WTC11 (cell line): Measurements from ENCODE around the gene POFUT2. TPM values are rescaled to one million over a fixed set of nuclear protein-coding genes. Genes with fewer than 3 reads are reported as not detected.

Experiments
- ATAC-seq: fragments of 200-7000 bp; cut with Tn5 transposase; 2 replicates; pipeline ENCODE4 v1.10.0; 2021; ENCODE audit warnings: mild to moderate bottlenecking, moderate library complexity
- CTCF ChIA-PET: fragments of 300-600 bp; sonication (Branson Sonifier 250); formaldehyde crosslinking; loops from one replicate; lab custom pipeline; 2021; ENCODE audit warnings: antibody characterized with exemption; lab: Charles Lee
- POLR2A ChIA-PET: fragments of 350-600 bp; sonication (Branson Sonifier 250); formaldehyde crosslinking; loops from one replicate; lab custom pipeline; 2021; ENCODE audit warnings: antibody characterized with exemption; lab: Charles Lee
- DNase-seq: peaks from one replicate; pipeline ENCODE4 v3.0.0; 2021; ENCODE audit warnings: low spot score
- H3K27ac Mint-ChIP-seq: 2 replicates; pipeline ENCODE4 v1.8.0; 2021; ENCODE audit warnings: mixed read lengths
- H3K27me3 Mint-ChIP-seq: 2 replicates; pipeline ENCODE4 v1.8.0; 2021; ENCODE audit warnings: low read depth, mild to moderate bottlenecking, moderate library complexity, mixed read lengths
- H3K36me3 Mint-ChIP-seq: 2 replicates; pipeline ENCODE4 v1.8.0; 2021; ENCODE audit warnings: mixed read lengths
- H3K4me1 Mint-ChIP-seq: 2 replicates; pipeline ENCODE4 v1.8.0; 2022; ENCODE audit warnings: mixed read lengths
- H3K4me3 Mint-ChIP-seq: 2 replicates; pipeline ENCODE4 v1.8.0; 2021; ENCODE audit warnings: mild to moderate bottlenecking, moderate library complexity, mixed read lengths
- H3K9me3 Mint-ChIP-seq: 2 replicates; pipeline ENCODE4 v1.8.0; 2021; ENCODE audit warnings: mixed read lengths
- ATF1 ChIP-seq: sonication (generic); formaldehyde crosslinking; IDR thresholded peaks from 2 replicates; pipeline ENCODE4 v1.8.1; 2023; ENCODE audit warnings: mild to moderate bottlenecking, moderate library complexity, missing genetic modification reagents
- CBFB ChIP-seq: sonication (generic); formaldehyde crosslinking; IDR thresholded peaks from 2 replicates; pipeline ENCODE4 v1.8.1; 2022; ENCODE audit warnings: mild to moderate bottlenecking, low read depth, missing genetic modification reagents
- CREB1 ChIP-seq: sonication (generic); formaldehyde crosslinking; IDR thresholded peaks from 2 replicates; pipeline ENCODE4 v1.8.0; 2023; ENCODE audit warnings: mild to moderate bottlenecking, missing genetic modification reagents
- ESRRA ChIP-seq: sonication (generic); formaldehyde crosslinking; IDR thresholded peaks from 2 replicates; pipeline ENCODE4 v1.8.1; 2022; ENCODE audit warnings: mild to moderate bottlenecking, missing genetic modification reagents, borderline replicate concordance
- GRHL2 ChIP-seq: fragments of 250-450 bp; sonication (Bioruptor Pico); IDR thresholded peaks from 2 replicates; pipeline ENCODE4 v1.8.0; 2022; ENCODE audit warnings: mild to moderate bottlenecking, moderate library complexity; ENCODE audit not compliant: insufficient replicate concordance, severe bottlenecking
- GTF2I ChIP-seq: fragments of 250-450 bp; sonication (Bioruptor Pico); conservative IDR thresholded peaks from 2 replicates; pipeline ENCODE4 v1.4.0; 2021; ENCODE audit warnings: mild to moderate bottlenecking
- IRF2 ChIP-seq: sonication (generic); formaldehyde crosslinking; IDR thresholded peaks from 2 replicates; pipeline ENCODE4 v1.8.0; 2022; ENCODE audit warnings: low read depth, missing genetic modification reagents, borderline replicate concordance
- JAZF1 ChIP-seq: fragments of 250-450 bp; sonication (Bioruptor Pico); IDR thresholded peaks from 2 replicates; pipeline ENCODE4 v1.9.0; 2021; ENCODE audit warnings: moderate library complexity, mild to moderate bottlenecking, inconsistent platforms
- NFYB ChIP-seq: sonication (generic); formaldehyde crosslinking; conservative IDR thresholded peaks from 2 replicates; pipeline ENCODE4 v1.8.0; 2022; ENCODE audit warnings: low read depth, missing genetic modification reagents
- OVOL2 ChIP-seq: fragments of 250-450 bp; sonication (Bioruptor Pico); IDR thresholded peaks from 2 replicates; pipeline ENCODE4 v1.9.0; 2021; ENCODE audit warnings: mild to moderate bottlenecking, borderline replicate concordance
- RORB ChIP-seq: fragments of 250-450 bp; sonication (Bioruptor Pico); IDR thresholded peaks from 2 replicates; pipeline ENCODE4 v1.9.0; 2021; ENCODE audit warnings: mild to moderate bottlenecking
- SMAD3 ChIP-seq: sonication (generic); formaldehyde crosslinking; IDR thresholded peaks from 2 replicates; pipeline ENCODE4 v1.8.0; 2022; ENCODE audit warnings: missing genetic modification reagents, mild to moderate bottlenecking, borderline replicate concordance
- SP1 ChIP-seq: sonication (generic); formaldehyde crosslinking; conservative IDR thresholded peaks from 2 replicates; pipeline ENCODE4 v1.8.1; 2022; ENCODE audit warnings: missing genetic modification reagents
- TEAD4 ChIP-seq: sonication (generic); formaldehyde crosslinking; IDR thresholded peaks from 2 replicates; pipeline ENCODE4 v1.8.0; 2022; ENCODE audit warnings: mild to moderate bottlenecking, missing genetic modification reagents
- TP53 ChIP-seq: sonication (generic); formaldehyde crosslinking; IDR thresholded peaks from 2 replicates; pipeline ENCODE4 v1.8.1; 2023; ENCODE audit warnings: mild to moderate bottlenecking, missing genetic modification reagents
- ZBTB21 ChIP-seq: sonication (generic); formaldehyde crosslinking; IDR thresholded peaks from 2 replicates; pipeline ENCODE4 v1.8.1; 2023; ENCODE audit warnings: mild to moderate bottlenecking, missing genetic modification reagents, borderline replicate concordance
- ZNF121 ChIP-seq: sonication (generic); formaldehyde crosslinking; IDR thresholded peaks from 2 replicates; pipeline ENCODE4 v1.8.0; 2023; ENCODE audit warnings: missing genetic modification reagents
- ZNF232 ChIP-seq: sonication (generic); formaldehyde crosslinking; IDR thresholded peaks from 2 replicates; pipeline ENCODE4 v1.8.0; 2022; ENCODE audit warnings: mild to moderate bottlenecking, missing genetic modification reagents
- ZNF396 ChIP-seq: fragments of 250-450 bp; sonication (Bioruptor Pico); IDR thresholded peaks from 2 replicates; pipeline ENCODE4 v1.8.0; 2021; ENCODE audit warnings: mild to moderate bottlenecking, moderate library complexity, borderline replicate concordance
- total RNA-seq: library from RNA; stranded (reverse); gene quantifications from 3 replicates; pipeline ENCODE4 v1.2.3, GENCODE V29; 2021
- TF ChIP-seq, protein P1 (sequence below): sonication (generic); formaldehyde crosslinking; IDR thresholded peaks from 2 replicates; pipeline ENCODE4 v1.8.1; 2023; ENCODE audit warnings: mild to moderate bottlenecking, missing genetic modification reagents
- TF ChIP-seq, protein P2 (sequence below): sonication (generic); formaldehyde crosslinking; IDR thresholded peaks from 2 replicates; pipeline ENCODE4 v1.8.0; 2022; ENCODE audit warnings: missing genetic modification reagents
- TF ChIP-seq, protein P3 (sequence below): fragments of 250-450 bp; sonication (Bioruptor Pico); IDR thresholded peaks from 2 replicates; pipeline ENCODE4 v1.8.0; 2021; ENCODE audit warnings: mild to moderate bottlenecking
- TF ChIP-seq, protein P4 (sequence below): fragments of 250-450 bp; sonication (Bioruptor Pico); IDR thresholded peaks from 2 replicates; pipeline ENCODE4 v1.9.0; 2021; ENCODE audit warnings: mild to moderate bottlenecking
- TF ChIP-seq, protein P5 (sequence below): fragments of 200-600 bp; IDR thresholded peaks from 2 replicates; pipeline ENCODE4 v1.8.0; 2022; ENCODE audit warnings: antibody characterized with exemption
- TF ChIP-seq, protein P6 (sequence below): fragments of 250-450 bp; sonication (Bioruptor Pico); IDR thresholded peaks from 2 replicates; pipeline ENCODE4 v1.9.0; 2021; ENCODE audit warnings: moderate library complexity, mild to moderate bottlenecking, inconsistent platforms, borderline replicate concordance

Gene POFUT2
- total RNA-seq, 1 experiment from 2014 or later, result 39.7 TPM

DNA sequence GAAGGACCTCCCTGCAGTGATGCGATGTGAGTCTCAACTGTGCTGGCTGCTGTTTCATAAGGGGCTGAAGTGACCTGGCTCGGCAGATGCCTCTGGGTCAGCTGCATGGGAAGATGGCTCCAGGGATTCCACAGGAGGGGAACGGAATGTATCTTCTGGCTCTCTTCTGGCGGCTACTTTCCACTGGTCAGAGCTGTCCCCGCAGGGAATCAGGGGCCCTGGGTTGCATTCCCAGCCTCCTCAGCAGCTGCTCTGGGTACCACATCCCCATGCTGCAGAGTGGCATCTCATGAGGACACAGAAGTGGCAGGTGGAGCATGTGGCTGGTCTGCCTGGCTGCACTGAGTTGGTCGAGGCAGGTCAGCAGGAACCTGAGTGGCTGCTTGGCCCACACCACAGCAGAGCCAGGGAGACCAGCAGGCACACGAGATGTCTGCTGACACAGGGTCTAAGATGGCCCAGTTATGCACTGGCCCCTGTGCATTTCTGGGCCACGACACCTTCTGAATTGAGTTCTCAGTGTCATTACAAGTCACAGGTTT, 42.8 kb downstream of the POFUT2 start:
- POLR2A ChIA-PET, result no interaction called here
- Mint-ChIP-seq H3K9me3 (peaks cover 23% of the 10 kb centered on the region), H3K36me3 (peaks cover 12% of the 10 kb centered on the region), H3K4me1 (peaks cover 17% of the 10 kb centered on the region), H3K27ac (no peak overlapping the region), H3K27me3 (peaks cover 11% of the 10 kb centered on the region), H3K4me3 (no peak overlapping the region)
- CTCF ChIA-PET, result interaction anchor here (1.0 kb wide), 1 partner anchor 106 kb away, joined by 3 read pairs; no protein-coding TSS in a partner anchor
- no peak for DNase-seq
- no peak for TF ChIP-seq SP1
- no peak for TF ChIP-seq GRHL2 (CRISPR knock-in tag)
- no peak for TF ChIP-seq TP53
- no peak for TF ChIP-seq ZNF396 (CRISPR knock-in tag)
- TF ChIP-seq CBFB (CRISPR knock-in tag), result no peak
- TF ChIP-seq, protein P1, sequence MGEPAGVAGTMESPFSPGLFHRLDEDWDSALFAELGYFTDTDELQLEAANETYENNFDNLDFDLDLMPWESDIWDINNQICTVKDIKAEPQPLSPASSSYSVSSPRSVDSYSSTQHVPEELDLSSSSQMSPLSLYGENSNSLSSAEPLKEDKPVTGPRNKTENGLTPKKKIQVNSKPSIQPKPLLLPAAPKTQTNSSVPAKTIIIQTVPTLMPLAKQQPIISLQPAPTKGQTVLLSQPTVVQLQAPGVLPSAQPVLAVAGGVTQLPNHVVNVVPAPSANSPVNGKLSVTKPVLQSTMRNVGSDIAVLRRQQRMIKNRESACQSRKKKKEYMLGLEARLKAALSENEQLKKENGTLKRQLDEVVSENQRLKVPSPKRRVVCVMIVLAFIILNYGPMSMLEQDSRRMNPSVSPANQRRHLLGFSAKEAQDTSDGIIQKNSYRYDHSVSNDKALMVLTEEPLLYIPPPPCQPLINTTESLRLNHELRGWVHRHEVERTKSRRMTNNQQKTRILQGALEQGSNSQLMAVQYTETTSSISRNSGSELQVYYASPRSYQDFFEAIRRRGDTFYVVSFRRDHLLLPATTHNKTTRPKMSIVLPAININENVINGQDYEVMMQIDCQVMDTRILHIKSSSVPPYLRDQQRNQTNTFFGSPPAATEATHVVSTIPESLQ (CRISPR knock-in tag), result no peak
- no peak for TF ChIP-seq ZNF232 (CRISPR knock-in tag)
- TF ChIP-seq, protein P2, sequence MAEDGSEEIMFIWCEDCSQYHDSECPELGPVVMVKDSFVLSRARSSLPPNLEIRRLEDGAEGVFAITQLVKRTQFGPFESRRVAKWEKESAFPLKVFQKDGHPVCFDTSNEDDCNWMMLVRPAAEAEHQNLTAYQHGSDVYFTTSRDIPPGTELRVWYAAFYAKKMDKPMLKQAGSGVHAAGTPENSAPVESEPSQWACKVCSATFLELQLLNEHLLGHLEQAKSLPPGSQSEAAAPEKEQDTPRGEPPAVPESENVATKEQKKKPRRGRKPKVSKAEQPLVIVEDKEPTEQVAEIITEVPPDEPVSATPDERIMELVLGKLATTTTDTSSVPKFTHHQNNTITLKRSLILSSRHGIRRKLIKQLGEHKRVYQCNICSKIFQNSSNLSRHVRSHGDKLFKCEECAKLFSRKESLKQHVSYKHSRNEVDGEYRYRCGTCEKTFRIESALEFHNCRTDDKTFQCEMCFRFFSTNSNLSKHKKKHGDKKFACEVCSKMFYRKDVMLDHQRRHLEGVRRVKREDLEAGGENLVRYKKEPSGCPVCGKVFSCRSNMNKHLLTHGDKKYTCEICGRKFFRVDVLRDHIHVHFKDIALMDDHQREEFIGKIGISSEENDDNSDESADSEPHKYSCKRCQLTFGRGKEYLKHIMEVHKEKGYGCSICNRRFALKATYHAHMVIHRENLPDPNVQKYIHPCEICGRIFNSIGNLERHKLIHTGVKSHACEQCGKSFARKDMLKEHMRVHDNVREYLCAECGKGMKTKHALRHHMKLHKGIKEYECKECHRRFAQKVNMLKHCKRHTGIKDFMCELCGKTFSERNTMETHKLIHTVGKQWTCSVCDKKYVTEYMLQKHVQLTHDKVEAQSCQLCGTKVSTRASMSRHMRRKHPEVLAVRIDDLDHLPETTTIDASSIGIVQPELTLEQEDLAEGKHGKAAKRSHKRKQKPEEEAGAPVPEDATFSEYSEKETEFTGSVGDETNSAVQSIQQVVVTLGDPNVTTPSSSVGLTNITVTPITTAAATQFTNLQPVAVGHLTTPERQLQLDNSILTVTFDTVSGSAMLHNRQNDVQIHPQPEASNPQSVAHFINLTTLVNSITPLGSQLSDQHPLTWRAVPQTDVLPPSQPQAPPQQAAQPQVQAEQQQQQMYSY (CRISPR knock-in tag), result no peak
- TF ChIP-seq NFYB (CRISPR knock-in tag), result no peak
- TF ChIP-seq ESRRA (CRISPR knock-in tag), result no peak
- TF ChIP-seq JAZF1 (CRISPR knock-in tag), result no peak
- no peak for TF ChIP-seq ATF1
- TF ChIP-seq GTF2I (CRISPR knock-in tag), result no peak
- TF ChIP-seq, protein P3, sequence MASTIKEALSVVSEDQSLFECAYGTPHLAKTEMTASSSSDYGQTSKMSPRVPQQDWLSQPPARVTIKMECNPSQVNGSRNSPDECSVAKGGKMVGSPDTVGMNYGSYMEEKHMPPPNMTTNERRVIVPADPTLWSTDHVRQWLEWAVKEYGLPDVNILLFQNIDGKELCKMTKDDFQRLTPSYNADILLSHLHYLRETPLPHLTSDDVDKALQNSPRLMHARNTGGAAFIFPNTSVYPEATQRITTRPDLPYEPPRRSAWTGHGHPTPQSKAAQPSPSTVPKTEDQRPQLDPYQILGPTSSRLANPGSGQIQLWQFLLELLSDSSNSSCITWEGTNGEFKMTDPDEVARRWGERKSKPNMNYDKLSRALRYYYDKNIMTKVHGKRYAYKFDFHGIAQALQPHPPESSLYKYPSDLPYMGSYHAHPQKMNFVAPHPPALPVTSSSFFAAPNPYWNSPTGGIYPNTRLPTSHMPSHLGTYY (CRISPR knock-in tag), result no peak
- TF ChIP-seq CREB1 (CRISPR knock-in tag), result no peak
- no peak for ATAC-seq

DNA sequence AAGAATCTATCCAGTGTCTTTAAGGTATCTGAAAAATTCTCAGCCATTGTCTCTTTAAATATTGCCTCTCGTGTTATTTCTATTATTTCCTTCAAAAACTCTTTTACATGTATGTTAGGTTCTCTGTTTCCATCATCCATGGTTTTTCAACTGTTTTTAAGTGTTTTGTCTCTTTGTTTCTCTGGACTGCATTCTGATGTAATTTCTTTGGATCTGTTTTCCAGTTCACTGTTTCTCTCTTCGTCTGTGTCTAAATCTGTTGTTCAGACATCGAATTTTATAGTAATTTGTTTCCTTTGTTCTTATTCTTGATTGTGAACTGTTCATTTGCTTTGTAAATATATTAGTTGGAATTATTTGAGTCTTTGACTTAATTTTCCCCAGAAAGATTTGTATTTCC, 44.1 kb downstream of the POFUT2 start:
- H3K27ac Mint-ChIP-seq, result no peak overlapping the region
- H3K9me3 Mint-ChIP-seq, result peaks cover 23% of the 10 kb centered on the region
- H3K4me1 Mint-ChIP-seq, result peaks cover 7% of the 10 kb centered on the region
- ATAC-seq, result no peak
- no peak for DNase-seq
- ChIA-PET CTCF (no interaction called here), POLR2A (no interaction called here)
- peaks cover 12% of the 10 kb centered on the region for H3K36me3 Mint-ChIP-seq
- no peak overlapping the region for H3K4me3 Mint-ChIP-seq
- TF ChIP-seq, protein P4, sequence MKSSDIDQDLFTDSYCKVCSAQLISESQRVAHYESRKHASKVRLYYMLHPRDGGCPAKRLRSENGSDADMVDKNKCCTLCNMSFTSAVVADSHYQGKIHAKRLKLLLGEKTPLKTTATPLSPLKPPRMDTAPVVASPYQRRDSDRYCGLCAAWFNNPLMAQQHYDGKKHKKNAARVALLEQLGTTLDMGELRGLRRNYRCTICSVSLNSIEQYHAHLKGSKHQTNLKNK, result no peak
- H3K27me3 Mint-ChIP-seq, result peaks cover 11% of the 10 kb centered on the region

DNA sequence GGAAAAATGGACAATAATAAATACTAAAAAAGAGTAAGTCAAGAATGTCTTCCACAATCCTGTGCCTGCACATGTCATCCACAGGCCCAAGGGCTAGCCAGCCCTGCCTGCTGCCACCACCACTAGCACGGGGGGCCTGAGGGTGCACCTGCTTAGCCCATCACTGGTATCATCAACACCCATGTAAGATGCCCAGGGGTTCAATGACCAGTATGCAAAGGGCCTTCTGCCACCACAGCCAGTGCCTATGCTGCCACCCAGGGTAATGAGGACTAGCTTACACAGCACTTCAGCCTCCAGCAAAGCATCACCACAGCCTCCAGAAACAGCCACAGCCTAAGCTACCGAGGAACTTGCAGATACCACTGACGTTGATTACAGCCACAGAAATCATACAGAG, 46.3 kb downstream of the POFUT2 start:
- peaks cover 11% of the 10 kb centered on the region for H3K27me3 Mint-ChIP-seq
- ATAC-seq (no peak), DNase-seq (no peak)
- CTCF ChIA-PET, result no interaction called here
- no peak overlapping the region for H3K27ac Mint-ChIP-seq
- peaks cover 42% of the 10 kb centered on the region for H3K9me3 Mint-ChIP-seq
- H3K36me3 Mint-ChIP-seq, result peaks cover 16% of the 10 kb centered on the region
- no peak overlapping the region for H3K4me3 Mint-ChIP-seq
- no peaks in the 10 kb centered on the region for H3K4me1 Mint-ChIP-seq
- TF ChIP-seq IRF2 (CRISPR knock-in tag) (no peak), TEAD4 (CRISPR knock-in tag) (no peak), TP53 (no peak), SMAD3 (CRISPR knock-in tag) (no peak), OVOL2 (no peak), ZBTB21 (CRISPR knock-in tag) (no peak), ZNF121 (CRISPR knock-in tag) (no peak), RORB (CRISPR knock-in tag) (no peak)
- TF ChIP-seq, protein P5, sequence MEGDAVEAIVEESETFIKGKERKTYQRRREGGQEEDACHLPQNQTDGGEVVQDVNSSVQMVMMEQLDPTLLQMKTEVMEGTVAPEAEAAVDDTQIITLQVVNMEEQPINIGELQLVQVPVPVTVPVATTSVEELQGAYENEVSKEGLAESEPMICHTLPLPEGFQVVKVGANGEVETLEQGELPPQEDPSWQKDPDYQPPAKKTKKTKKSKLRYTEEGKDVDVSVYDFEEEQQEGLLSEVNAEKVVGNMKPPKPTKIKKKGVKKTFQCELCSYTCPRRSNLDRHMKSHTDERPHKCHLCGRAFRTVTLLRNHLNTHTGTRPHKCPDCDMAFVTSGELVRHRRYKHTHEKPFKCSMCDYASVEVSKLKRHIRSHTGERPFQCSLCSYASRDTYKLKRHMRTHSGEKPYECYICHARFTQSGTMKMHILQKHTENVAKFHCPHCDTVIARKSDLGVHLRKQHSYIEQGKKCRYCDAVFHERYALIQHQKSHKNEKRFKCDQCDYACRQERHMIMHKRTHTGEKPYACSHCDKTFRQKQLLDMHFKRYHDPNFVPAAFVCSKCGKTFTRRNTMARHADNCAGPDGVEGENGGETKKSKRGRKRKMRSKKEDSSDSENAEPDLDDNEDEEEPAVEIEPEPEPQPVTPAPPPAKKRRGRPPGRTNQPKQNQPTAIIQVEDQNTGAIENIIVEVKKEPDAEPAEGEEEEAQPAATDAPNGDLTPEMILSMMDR, result no peak
- TF ChIP-seq, protein P6, sequence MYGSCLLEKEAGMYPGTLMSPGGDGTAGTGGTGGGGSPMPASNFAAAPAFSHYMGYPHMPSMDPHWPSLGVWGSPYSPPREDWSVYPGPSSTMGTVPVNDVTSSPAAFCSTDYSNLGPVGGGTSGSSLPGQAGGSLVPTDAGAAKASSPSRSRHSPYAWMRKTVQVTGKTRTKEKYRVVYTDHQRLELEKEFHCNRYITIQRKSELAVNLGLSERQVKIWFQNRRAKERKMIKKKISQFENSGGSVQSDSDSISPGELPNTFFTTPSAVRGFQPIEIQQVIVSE (CRISPR knock-in tag), result no peak
- TF ChIP-seq, all 79 proteins: peak for 0
- POLR2A ChIA-PET, result no interaction called here
